ENCODE data around the gene MRPL39. TPM values are rescaled to one million over a fixed set of nuclear protein-coding genes. Genes with fewer than 3 reads are reported as not detected.

MRPL39 gene
- total and polyA plus RNA-seq, 2 of the 4 experiments (the other 2 are of a cell fraction): 15.2 to 20.6 TPM

GRCh38 chr21:25569711-25570110, 37.6 kb downstream of the MRPL39 start:
- Histone ChIP-seq H4K8ac (ENCODE audit: low read depth in 2 of 2, low read length in 2 of 2) (no peak overlapping the region), H3K9me3 (ENCODE audit: control insufficient read depth, insufficient read depth, low read length) (no peaks in the 10 kb centered on the region), H3K4me2 (ENCODE audit: low read depth, low read length) (no peak overlapping the region), H2BK15ac (ENCODE audit: low read depth, low read length) (no peak overlapping the region), H2AFZ (replicated peaks; ENCODE audit: low read length, poor library complexity) (no peak overlapping the region), H3K4me1 (ENCODE audit: control insufficient read depth, insufficient read depth, low read length) (peaks cover 3% of the 10 kb centered on the region), H2BK120ac (ENCODE audit: low read depth, low read length) (no peak overlapping the region), H2AK9ac (replicated peaks; ENCODE audit: low read depth, low read length, poor library complexity) (no peak overlapping the region), H3K27me3 (ENCODE audit: control insufficient read depth, insufficient read depth, low read length) (no peaks in the 10 kb centered on the region), H3K56ac (ENCODE audit: extremely low read depth, insufficient read depth, low read length) (no peak overlapping the region), H3K14ac (replicated peaks; ENCODE audit: low read depth, low read length) (no peak overlapping the region), H3K23ac (ENCODE audit: low read depth, low read length) (no peak overlapping the region), H4K91ac (ENCODE audit: insufficient read depth, low read depth, low read length) (no peak overlapping the region), H3K18ac (ENCODE audit: low read depth, low read length) (no peak overlapping the region; the same call in 1 of the 2 replicates), H3K36me3 (ENCODE audit: control insufficient read depth, insufficient read depth, low read length) (peaks cover 7% of the 10 kb centered on the region; the same call in 1 of the 2 replicates), H4K20me1 (ENCODE audit: insufficient read depth, low read length) (no peaks in the 10 kb centered on the region; the same call in 1 of the 2 replicates), H3K9ac (ENCODE audit: low read depth, low read length) (no peak overlapping the region), H2BK20ac (ENCODE audit: low read depth, low read length) (no peak overlapping the region), H4K5ac (ENCODE audit: low read depth, low read length) (no peak overlapping the region), H2BK5ac (ENCODE audit: low read depth, low read length, poor library complexity, severe bottlenecking) (no peak overlapping the region), H3K79me1 (ENCODE audit: low read depth in 1 of 2, low read length in 2 of 2) (peaks cover 19 to 44% of the 10 kb centered on the region in 2 experiments), H3K4ac (ENCODE audit: low read depth, low read length) (no peak overlapping the region), H2AK5ac (ENCODE audit: low read depth, low read length) (peak overlapping the region; percentile 55), H3K4me3 (ENCODE audit: insufficient read depth, low read depth, low read length) (no peak overlapping the region), H3K27ac (ENCODE audit: insufficient read depth, low read length) (no peak overlapping the region), H3K9me1 (ENCODE audit: insufficient read depth, low read length) (peaks cover 11% of the 10 kb centered on the region)
- TF ChIP-seq NFE2L2 (IDR thresholded peaks at IDR 0.05; ENCODE audit: low read depth, low read length): no peak
- TF ChIP-seq MAFK (IDR thresholded peaks at IDR 0.05; ENCODE audit: low read depth, low read length): peak; percentile 81
- TF ChIP-seq CHD1 (IDR thresholded peaks at IDR 0.05; ENCODE audit: low read depth, low read length): no peak
- TF ChIP-seq MXI1 (IDR thresholded peaks at IDR 0.05; ENCODE audit: borderline replicate concordance, low read depth, low read length): no peak
- CTCF ChIA-PET: no interaction called here
- intact Hi-C loops (cut with micrococcal nuclease): no loop called here
- ATAC-seq (ENCODE audit: low read depth) (no peak), DNase-seq (no peak)
- dilution Hi-C loops (cut with HindIII; ENCODE audit: low sequenced_read_pairs, unreplicated experiment): no loop called here
- no TSS peak for BruUV-seq (replicated peaks)
- WGBS, 2 experiments (ENCODE audit: extremely low coverage in 2 of 2, insufficient read length in 1 of 2): 80 to 100% methylated on average over 1 of the region's 4 CpGs
- in situ Hi-C loops (cut with MboI; ENCODE audit: low sequenced_read_pairs): loop anchor here (10.0 kb wide), 1 partner anchor 145 kb away; no protein-coding TSS in a partner anchor
- POLR2A ChIA-PET (ENCODE audit: unreplicated experiment): no interaction called here
